ENCODE measurements around the gene ATP6V1C2. TPM values are rescaled to one million over a fixed set of nuclear protein-coding genes. Genes with fewer than 3 reads are reported as not detected.

The ATP6V1C2 gene, protein sequence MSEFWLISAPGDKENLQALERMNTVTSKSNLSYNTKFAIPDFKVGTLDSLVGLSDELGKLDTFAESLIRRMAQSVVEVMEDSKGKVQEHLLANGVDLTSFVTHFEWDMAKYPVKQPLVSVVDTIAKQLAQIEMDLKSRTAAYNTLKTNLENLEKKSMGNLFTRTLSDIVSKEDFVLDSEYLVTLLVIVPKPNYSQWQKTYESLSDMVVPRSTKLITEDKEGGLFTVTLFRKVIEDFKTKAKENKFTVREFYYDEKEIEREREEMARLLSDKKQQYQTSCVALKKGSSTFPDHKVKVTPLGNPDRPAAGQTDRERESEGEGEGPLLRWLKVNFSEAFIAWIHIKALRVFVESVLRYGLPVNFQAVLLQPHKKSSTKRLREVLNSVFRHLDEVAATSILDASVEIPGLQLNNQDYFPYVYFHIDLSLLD
- polyA plus RNA-seq (2012; ENCODE audit: insufficient read depth, insufficient read length, low read depth): 1.1 TPM

DNA sequence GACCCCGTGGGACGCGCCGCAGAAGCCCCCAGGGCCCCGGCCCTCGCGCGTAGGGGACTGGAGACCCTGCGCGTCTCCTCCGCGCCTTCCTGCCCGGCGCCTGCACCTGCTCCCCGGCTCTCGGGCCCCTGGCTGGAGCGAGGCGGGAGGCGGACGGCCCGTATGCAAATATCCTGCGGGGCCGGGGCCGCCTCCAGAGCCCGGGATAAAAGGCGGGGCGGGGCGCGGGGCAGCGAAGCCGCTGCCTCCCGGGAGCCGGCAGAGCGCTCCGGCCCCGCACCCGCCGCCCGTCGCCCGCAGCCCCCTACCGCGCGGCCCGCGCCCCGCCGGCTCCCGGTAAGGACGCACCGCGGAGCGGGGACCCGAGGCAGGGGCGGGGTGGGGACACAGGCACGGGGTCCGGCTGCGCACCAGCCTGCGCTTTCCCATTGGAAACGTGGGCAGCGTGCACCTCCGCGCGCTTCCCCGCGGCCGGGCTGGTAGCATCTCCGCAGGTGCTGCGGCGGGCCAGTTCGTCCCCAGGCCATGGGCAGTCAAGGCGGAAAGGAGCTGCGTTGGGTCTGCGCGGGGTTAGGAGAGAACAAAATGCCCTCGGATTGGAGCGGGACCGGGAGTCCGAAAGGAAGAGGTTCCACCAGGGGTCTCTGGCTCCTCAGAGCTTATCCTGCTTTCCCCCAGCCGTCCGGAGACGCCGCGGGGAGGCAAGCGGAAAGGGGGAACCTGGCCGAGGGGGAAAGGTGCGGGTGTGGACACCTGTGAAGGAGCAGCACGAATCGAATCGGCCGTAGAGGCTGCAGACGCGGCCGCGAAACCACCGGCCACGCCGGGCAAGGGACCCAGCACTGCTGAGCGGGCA, at the start of gene ATP6V1C2:
Gene ATP6V1C2, plus strand, starts transcription at position 235 of the 856 bp plus-strand sequence. CDS start 1,220 bp downstream, outside the sequence.
- Histone ChIP-seq H3K4me1 (no peaks in the 10 kb centered on the region), H3K27me3 (peaks cover 100% of the 10 kb centered on the region), H3K36me3 (no peaks in the 10 kb centered on the region), H3K4me3 (ENCODE audit: low read depth, low read length) (no peak within 1 kb of the TSS), H3K9me3 (no peaks in the 10 kb centered on the region)
- DNase-seq: peak; percentile 61
- TF ChIP-seq, protein P1, sequence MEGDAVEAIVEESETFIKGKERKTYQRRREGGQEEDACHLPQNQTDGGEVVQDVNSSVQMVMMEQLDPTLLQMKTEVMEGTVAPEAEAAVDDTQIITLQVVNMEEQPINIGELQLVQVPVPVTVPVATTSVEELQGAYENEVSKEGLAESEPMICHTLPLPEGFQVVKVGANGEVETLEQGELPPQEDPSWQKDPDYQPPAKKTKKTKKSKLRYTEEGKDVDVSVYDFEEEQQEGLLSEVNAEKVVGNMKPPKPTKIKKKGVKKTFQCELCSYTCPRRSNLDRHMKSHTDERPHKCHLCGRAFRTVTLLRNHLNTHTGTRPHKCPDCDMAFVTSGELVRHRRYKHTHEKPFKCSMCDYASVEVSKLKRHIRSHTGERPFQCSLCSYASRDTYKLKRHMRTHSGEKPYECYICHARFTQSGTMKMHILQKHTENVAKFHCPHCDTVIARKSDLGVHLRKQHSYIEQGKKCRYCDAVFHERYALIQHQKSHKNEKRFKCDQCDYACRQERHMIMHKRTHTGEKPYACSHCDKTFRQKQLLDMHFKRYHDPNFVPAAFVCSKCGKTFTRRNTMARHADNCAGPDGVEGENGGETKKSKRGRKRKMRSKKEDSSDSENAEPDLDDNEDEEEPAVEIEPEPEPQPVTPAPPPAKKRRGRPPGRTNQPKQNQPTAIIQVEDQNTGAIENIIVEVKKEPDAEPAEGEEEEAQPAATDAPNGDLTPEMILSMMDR (IDR thresholded peaks at IDR 0.05; ENCODE audit: low read depth, low read length): no peak

DNA sequence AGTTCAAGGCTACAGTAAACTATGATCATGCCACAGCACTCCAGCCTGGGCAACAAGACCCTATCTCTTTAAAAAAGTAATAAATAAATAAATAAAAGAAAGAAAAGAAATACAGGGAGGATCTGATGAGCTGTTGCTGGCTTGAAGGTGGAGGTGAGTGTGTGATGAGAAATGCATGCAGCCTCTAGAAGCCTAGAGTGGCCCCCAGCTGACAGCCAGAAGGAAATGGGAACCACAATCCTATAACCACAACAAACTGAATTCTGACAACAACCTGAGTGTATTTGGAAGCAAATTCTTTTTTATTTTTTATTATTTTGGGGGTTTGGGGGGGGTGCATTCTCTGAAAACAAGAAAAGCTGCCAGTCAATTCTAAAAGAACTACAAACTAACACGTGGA, 46.3 kb upstream of the ATP6V1C2 start:
- Histone ChIP-seq H3K36me3 (peaks cover 30% of the 10 kb centered on the region), H3K4me3 (ENCODE audit: low read depth, low read length) (no peak overlapping the region), H3K27me3 (no peaks in the 10 kb centered on the region), H3K4me1 (no peaks in the 10 kb centered on the region), H3K9me3 (no peaks in the 10 kb centered on the region)
- TF ChIP-seq, protein P1 (IDR thresholded peaks at IDR 0.05; ENCODE audit: low read depth, low read length): no peak
- no peak for DNase-seq

DNA sequence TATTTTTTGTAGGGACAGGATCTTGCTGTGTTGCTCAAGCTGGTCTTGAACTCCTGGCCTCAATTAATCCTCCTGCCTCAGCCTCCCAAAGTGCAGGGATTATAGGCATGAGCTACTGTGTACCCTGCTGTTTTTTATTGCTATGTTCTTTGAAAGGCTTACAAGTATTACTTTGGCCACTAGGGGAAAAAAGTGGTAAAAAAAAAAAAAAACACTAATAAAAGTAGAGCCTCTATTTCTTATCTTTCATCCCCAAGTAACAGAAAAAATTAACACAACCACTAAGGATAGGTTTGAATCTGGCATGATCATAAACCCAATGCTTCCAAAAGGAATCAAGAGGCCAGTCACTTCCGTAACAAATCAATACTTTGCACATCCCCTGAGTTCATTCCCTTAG, 43.2 kb upstream of the ATP6V1C2 start:
- H3K27me3 ChIP-seq: no peaks in the 10 kb centered on the region
- no peak overlapping the region for H3K4me3 ChIP-seq (ENCODE audit: low read depth, low read length)
- H3K9me3 ChIP-seq: no peaks in the 10 kb centered on the region
- H3K36me3 ChIP-seq: peaks cover 23% of the 10 kb centered on the region
- no peak for DNase-seq
- H3K4me1 ChIP-seq: no peaks in the 10 kb centered on the region
- TF ChIP-seq, protein P1 (IDR thresholded peaks at IDR 0.05; ENCODE audit: low read depth, low read length): peak; percentile 17; the same call in 1 of the 2 replicates

DNA sequence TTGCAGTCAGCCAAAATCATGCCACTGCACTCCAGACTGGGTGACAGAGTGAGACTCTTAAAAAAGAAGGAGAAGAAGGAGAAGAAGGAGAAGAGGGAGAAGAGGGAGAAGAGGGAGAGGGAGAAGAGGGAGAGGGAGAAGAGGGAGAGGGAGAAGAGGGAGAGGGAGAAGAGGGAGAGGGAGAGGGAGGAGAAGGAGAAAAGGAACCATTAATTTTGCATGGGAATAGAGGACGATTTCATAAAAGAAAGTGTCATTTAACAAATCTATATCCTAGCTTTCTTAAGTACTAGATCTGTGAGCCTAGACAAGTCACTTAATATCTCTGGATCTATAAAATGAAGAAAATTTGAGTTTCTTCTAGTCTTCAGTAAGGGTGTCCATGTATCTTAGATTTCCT, 41.2 kb upstream of the ATP6V1C2 start:
- Histone ChIP-seq H3K9me3 (no peaks in the 10 kb centered on the region), H3K4me1 (no peaks in the 10 kb centered on the region), H3K36me3 (peaks cover 35% of the 10 kb centered on the region), H3K27me3 (no peaks in the 10 kb centered on the region), H3K4me3 (ENCODE audit: low read depth, low read length) (no peak overlapping the region)
- DNase-seq: no peak
- TF ChIP-seq, protein P1 (IDR thresholded peaks at IDR 0.05; ENCODE audit: low read depth, low read length): no peak

DNA sequence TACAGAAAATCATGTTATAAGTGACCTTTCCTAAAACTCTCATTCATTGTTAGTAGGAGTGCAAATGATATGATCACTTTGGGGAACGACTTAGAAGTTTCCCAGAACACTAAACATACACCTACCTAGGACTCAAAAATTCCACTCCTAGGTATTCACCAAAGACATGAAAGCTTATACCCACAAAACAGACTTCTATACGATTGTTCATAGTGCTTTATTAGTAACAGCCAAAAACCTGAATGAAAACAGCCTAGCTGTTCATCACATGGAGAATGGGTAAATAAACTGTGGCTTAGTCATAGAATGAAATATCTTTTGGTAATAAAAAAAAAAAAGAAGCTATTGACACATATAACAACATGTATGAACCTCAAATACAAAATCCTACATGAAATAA, 40.5 kb upstream of the ATP6V1C2 start:
- Histone ChIP-seq H3K4me3 (ENCODE audit: low read depth, low read length) (no peak overlapping the region), H3K9me3 (no peaks in the 10 kb centered on the region), H3K4me1 (no peaks in the 10 kb centered on the region), H3K27me3 (no peaks in the 10 kb centered on the region), H3K36me3 (peaks cover 35% of the 10 kb centered on the region)
- DNase-seq: no peak
- TF ChIP-seq, protein P1 (IDR thresholded peaks at IDR 0.05; ENCODE audit: low read depth, low read length): no peak
